ENCODE data around the gene LDLRAD1.
"Not testable (repeated sequence)": the region's sequence is repeated elsewhere in the genome, so short reads cannot be mapped to it uniquely, and the experiment has no call there.

Gene LDLRAD1, protein sequence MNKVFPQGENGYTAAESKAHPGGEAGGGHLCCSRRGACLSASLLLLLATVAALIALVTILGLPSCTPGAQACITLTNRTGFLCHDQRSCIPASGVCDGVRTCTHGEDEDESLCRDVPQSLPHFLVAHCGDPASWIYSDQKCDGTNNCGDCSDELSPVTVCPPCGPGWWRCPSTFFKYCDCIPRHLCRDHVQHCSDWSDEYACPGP

GRCh38 chr1:54017979-54018378 lies at the start of gene LDLRAD1:
Gene LDLRAD1, minus strand, starts transcription at chr1:54018186. Its CDS starts 74 bp downstream, at chr1:54018112.
- no peak for DNase-seq (ENCODE audit: low spot score)

DNA sequence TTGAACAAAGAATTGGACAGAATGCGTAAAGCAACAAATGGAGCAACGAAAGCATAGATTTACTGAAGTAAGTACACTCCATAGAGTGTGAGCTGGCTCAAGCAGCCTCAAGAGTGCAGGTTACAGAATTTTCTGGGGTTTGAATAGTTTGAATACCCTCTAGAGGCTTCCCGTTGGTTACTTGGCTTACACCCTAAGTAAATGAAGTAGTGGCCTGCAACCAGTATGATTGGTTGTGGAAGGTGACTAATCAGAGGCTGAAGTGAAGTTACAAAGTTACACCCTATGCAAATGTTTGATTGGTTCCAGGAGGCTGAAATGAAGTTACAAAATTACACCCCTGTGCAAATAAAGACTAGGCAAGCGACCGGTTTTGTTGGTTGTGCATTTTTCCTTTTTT lies 46.3 kb upstream of the LDLRAD1 start:
- no peak for DNase-seq (ENCODE audit: low spot score)

DNA sequence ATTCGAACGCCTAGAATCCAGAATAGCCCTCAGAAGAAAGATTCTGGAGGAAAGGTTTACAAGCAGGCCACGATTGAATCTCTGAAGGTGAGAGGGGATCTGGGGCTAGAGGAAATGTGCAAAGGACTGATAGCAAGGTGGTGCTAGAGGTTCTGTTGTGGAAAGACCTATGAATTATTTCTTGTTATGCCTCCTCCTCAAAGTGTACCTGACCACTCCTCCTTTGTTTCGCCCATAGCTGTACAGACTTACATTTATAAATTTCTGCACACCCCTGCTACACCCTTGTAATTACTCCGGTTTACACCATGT lies 36.4 kb upstream of the LDLRAD1 start:
- DNase-seq (ENCODE audit: low spot score): no peak

DNA sequence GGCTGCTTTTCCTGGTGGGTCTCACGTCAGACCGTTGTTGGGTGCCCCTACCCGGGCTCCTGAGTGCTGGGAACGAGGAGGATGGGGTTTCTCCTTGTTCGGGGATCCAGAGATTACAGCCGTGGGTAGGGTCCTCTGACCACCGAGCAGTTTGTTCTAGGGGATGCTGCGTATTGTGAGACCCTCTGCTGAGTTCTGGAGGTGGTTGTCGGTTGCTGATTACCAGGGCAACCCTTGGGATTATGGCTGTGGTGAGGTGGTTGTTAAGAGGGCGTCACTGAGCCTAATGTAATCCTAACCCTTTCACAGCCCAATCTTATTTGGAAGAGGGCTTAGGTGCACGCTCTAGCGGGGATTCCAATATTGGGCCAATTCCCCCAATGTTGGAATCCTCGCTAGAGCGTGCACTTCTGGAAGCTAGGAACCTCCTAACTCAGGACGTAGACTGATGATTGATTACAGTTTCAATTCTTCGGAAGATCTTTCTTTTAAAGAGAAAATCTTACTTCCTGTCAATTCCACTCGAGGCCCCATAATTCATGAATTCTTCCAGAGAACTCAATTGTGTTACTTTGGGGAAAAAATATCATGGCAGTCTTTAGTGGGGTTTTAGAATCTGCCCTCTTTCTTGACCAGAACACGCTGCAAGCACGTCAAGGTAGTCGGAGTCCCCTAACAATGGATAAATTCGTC lies 35.9 kb upstream of the LDLRAD1 start:
- DNase-seq (ENCODE audit: low spot score): peak; percentile 55

DNA sequence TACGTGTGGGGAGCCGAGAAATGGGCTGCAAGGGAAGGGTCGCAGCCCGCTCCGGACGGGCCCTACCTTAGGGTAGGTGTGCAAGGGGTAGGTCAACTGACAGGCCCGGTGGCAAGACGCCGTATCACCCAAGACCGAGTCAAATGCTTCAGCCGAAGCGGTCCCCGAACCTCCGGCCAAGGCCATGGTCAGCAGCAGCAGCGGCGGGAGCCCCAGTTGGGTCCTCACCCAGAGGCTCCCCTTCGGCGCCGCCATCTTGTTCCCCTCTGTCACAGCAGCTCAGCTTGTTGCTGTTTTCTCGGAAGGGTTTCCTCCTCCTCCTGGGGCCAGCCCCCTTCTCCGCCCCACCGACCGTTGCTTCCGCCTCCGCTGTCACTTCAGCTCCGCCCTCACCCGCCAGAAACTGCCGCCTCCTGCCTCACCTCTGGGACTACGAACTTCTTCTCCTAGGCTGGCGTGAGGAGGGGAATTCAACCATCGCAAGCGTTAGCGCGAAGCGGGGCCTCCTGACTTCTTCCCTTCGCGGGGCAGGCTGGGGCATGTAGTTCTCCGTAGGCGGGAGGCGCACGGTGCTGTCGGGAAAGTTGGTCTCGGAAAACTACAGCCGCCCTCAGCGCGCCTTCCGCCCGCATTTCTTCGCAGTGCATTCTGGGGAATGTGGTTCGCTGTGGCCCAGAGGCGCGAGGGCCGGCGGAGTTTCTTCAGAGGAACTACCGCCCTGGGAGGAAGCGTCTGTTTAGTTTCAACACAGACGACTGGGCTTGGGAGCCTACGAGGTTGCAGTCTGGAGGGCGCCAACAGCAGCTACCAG lies 35.2 kb upstream of the LDLRAD1 start, which contains the start of the genes TCEANC2 and TMEM59:
TCEANC2 (plus strand) TSS at position 675 of the 811 bp plus-strand sequence. CDS start 815 bp downstream, outside the sequence.
TMEM59 (minus strand) TSS at position 271 of the 811 bp plus-strand sequence; CDS start at position 255, 16 bp downstream.
- DNase-seq (ENCODE audit: low spot score): peak; percentile 91

- DNase-seq (ENCODE audit: low spot score): peak; percentile 60
Measured at GRCh38 chr1:54052431-54052933, 34.5 kb upstream of the LDLRAD1 start.

GRCh38 chr1:54051933-54052430 lies 34.0 kb upstream of the LDLRAD1 start:
- no peak for DNase-seq (ENCODE audit: low spot score)

DNA sequence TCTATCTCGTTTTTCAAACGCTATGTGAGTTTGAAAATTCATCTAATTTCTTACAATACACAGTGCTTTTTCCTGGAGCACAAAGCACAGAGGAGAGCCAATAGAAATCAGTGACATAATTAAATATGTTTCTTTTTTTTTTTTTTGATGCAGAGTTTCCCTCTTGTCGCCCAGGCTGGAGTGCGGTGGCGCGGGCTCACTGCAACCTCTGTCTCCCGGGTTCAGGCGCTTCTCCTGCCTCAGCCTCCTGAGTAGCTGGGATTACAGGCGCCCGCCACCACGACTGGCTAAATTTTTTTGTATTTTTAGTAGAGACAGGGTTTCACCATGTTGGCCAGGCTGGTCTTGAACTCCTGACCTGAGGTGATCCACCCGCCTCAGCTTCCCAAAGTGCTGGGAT lies 32.4 kb upstream of the LDLRAD1 start:
- DNase-seq (ENCODE audit: low spot score): not testable (repeated sequence)

GRCh38 chr1:54047384-54048305 lies 29.7 kb upstream of the LDLRAD1 start:
- no peak for DNase-seq (ENCODE audit: low spot score)

DNA sequence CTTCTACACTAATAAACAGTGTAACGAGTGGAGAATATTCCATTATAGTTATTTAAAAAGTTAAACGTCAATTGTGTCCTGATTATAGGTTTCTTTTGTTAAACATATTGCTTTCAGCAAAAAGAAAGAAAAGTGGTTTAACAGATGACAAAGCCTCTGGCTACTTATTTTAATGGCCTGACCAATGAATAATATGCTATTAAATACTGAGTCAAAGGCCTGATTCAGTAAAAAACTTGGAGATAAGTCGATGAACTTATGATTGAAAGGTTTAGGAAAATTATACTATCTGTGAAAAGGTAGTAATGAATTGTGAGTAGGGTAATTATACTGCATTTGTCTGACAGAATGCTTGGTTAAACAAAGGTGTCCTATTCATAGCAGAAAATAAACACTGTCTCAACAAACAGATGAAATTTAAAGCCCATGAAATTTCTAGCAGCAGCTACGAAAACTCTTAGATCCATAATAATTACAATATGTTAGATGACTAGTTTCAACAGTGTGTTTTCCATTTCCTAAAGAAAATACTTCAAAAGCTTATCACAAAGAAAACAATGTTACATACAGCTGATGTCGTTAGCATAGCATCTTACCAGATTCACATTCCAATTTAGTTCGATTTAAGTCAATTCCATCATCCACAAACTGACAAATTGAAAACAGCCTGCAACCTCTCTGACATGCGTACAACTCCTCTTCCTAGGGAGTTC lies 28.8 kb upstream of the LDLRAD1 start:
- no peak for DNase-seq (ENCODE audit: low spot score)

- DNase-seq (ENCODE audit: low spot score): no peak
Measured at GRCh38 chr1:54045496-54045895, 27.5 kb upstream of the LDLRAD1 start.

DNA sequence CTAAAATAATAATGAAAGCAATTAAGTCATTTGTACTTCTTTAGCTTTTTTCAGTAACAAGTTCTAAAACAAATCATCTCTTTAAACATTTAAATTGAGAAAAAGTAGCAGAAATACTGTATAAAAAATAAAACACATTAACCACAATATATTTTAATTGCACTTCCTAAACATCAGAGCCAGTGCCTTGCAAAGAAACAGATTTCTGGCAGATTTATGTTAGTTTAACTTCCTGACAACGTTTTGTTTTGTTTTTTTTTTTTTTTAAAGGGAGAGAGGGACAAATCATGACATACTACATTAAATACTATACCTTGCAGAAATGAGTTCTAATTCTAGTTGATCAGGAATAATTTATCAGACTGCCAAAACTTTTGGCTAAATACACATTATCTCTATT lies 23.8 kb upstream of the LDLRAD1 start:
- DNase-seq (ENCODE audit: low spot score): no peak

DNA sequence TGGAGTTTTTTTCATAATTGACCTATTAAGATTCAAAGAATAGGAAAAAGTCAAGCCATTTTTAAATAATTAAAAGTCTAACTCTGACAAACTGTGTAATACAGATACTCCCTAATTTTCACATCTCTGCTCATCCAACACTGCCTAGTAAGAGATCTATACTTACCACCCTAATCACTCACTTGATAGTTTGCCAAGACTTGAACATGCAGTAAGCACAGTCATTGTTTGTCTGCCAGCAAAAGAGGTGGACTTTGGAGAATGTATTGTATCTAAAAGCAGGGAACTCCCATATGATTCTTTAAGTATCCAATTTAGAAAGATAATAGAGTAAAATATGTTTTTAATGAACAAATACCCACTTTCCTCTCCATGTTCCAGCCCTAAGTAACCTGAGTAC lies 19.5 kb upstream of the LDLRAD1 start:
- no peak for DNase-seq (ENCODE audit: low spot score)

DNA sequence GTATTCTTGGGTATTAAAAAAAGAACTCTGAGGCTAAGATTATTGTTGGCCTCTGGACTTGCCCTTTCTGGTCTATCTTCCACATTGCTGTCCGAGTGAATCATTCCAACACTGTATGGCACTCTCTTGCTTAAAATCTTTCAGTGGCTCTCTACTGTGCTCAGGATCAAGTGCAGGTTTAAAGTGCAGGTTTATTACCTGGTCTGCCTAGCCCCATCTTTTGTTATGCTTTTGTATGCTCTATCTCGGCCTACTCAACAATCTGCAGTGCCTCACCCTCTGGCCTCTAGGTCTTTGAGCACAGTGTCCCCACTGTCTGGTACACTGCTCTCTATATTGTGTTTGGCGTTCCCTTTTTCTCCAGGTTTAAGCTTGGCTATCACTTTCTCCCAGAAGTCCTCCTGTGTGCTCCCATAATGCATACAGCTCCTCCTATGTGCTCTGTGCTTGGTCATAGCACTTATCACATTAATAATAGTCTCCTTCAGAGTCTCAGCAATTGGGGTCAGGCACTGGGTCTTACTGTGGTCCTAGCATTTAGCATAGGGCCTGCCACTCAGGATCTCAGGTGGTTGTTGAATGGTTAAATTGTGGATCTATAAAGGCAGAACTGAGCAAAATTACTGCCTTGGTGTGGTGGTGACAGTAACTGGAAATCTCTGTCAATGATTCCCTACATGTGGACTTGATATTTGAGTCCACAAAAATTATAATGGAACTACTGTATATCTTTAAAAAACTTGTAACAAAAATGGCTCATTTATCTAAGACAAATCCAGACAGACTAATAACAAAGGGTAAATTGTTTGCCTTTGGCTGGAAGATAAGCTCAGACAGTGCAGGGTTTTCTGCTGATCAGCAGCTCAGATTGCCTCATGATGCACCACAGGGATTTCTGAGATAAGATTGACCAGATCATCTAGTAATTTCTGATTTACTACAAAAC lies 10.6 kb upstream of the LDLRAD1 start:
- DNase-seq (ENCODE audit: low spot score): no peak

DNA sequence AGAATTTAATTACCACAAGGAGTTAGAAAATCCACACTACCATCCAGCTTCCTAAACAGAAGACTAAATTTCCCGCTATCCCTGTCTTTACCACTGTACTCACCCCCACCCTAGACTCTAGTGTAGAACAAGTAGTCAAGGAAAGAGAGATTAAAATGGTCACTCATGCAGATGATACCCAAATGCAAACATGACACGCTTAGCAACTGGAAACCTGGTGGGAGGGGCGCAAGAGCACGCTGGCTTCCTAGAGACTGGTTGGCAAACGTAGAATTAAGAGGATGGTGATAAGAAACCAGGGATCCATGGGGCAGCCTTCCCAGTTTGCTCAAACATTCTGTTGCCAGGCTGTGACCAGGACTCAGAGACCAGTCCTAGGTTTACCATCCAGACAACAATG lies 9.9 kb upstream of the LDLRAD1 start:
- no peak for DNase-seq (ENCODE audit: low spot score)

- not testable (repeated sequence) for DNase-seq (ENCODE audit: low spot score)
Measured at GRCh38 chr1:54024811-54025210, 6.8 kb upstream of the LDLRAD1 start.

- DNase-seq (ENCODE audit: low spot score): no peak
Measured at GRCh38 chr1:54024358-54024757, 6.4 kb upstream of the LDLRAD1 start.

DNA sequence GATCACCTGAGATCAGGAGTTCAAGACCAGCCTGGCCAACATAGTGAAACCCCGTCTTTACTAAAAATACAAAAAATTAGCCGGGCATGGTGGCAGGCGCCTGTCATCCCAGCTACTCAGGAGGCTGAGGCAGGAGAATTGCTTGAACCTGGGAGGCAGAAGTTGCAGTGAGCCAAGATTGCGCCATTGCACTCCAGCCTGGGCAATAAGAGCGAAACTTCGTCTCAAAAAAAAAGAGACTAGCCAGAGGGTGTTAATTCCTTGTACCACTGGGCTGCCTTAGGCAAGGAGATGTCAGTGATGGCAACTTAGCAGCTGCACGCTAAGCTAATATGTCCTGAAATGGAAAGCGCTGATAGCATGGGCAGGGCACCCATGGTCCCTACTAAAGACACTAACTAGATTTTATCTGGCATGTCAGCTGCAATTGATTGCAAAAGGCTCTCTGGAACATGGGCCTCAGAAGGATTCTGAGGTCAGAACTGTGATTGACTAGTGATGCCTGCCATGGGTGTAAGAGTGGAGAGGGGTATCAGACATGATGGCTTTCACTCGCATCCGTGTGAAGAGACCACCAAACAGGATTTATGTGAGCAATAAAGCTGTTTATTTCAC lies 1.7 kb upstream of the LDLRAD1 start:
- not testable (repeated sequence) for DNase-seq (ENCODE audit: low spot score)

GRCh38 chr1:54018635-54019034 lies 649 bp upstream of the LDLRAD1 start:
- no peak for DNase-seq (ENCODE audit: low spot score)

All from D341Med (cell line).